Panc1 (cell line): ENCODE measurements around the gene MRNIP. TPM values are rescaled to one million over a fixed set of nuclear protein-coding genes. Genes with fewer than 3 reads are reported as not detected.

Experiments used
- ATAC-seq: fragments of 200-7000 bp; cut with Tn5 transposase; 2 replicates; pipeline ENCODE4 v1.9.1; 2020; ENCODE audit warnings: mild to moderate bottlenecking, moderate library complexity
- BruUV-seq: library from RNA; stranded (reverse); fragments of 400-500 nt; replicated peaks from 2 replicates; lab custom pipeline; 2021; lab: Mats Ljungman, UMichigan
- CTCF ChIA-PET: fragments of 300-600 bp; sonication (Branson Sonifier 250); formaldehyde crosslinking; loops from one replicate; lab custom pipeline; 2022; ENCODE audit warnings: antibody characterized with exemption; lab: Charles Lee
- POLR2A ChIA-PET: fragments of 300-600 bp; sonication (Branson Sonifier 250); formaldehyde crosslinking; loops from one replicate; lab custom pipeline; 2022; ENCODE audit warnings: antibody characterized with exemption; lab: Charles Lee
- DNase-seq: peaks from one replicate; pipeline ENCODE4 v3.0.0-alpha.2; 2010; ENCODE audit warnings: low read depth, low spot score
- H3K27ac ChIP-seq: 2 replicates; pipeline ENCODE4 v1.5.1; 2011; ENCODE audit warnings: mild to moderate bottlenecking, low read length, inconsistent platforms
- H3K27me3 ChIP-seq: fragments of 200-500 bp; sonication (Bioruptor generic); 2 replicates; pipeline ENCODE4 v1.6.0; 2014; ENCODE audit warnings: low read length, inconsistent platforms; ENCODE audit not compliant: control insufficient read depth, insufficient read depth
- H3K36me3 ChIP-seq: fragments of 200-500 bp; sonication (Bioruptor generic); 2 replicates; pipeline ENCODE4 v1.5.1; 2014; ENCODE audit warnings: inconsistent platforms, mild to moderate bottlenecking, low read length, moderate library complexity; ENCODE audit not compliant: control insufficient read depth, insufficient read depth
- H3K4me1 ChIP-seq: 2 replicates; pipeline ENCODE4 v1.5.1; 2011; ENCODE audit warnings: inconsistent platforms, mild to moderate bottlenecking, low read length, moderate library complexity; ENCODE audit not compliant: control insufficient read depth, insufficient read depth
- H3K4me3 ChIP-seq, 2 experiments: 2 replicates each; pipeline ENCODE4 v1.5.1; 2011 to 2012; ENCODE audit warnings: low read depth in 2 of 2, low read length in 2 of 2, mild to moderate bottlenecking in 2 of 2, inconsistent platforms in 1 of 2, moderate library complexity in 1 of 2
- H3K9me3 ChIP-seq: fragments of 200-500 bp; sonication (Bioruptor generic); 2 replicates; pipeline ENCODE4 v1.5.1; 2014; ENCODE audit warnings: low read depth, mild to moderate bottlenecking, inconsistent platforms, low read length, moderate library complexity; ENCODE audit not compliant: control insufficient read depth, insufficient read depth
- POLR2AphosphoS5 ChIP-seq: IDR thresholded peaks from 2 replicates; pipeline ENCODE4 v1.6.1; 2012; ENCODE audit warnings: mild to moderate bottlenecking, low read depth, low read length, moderate library complexity
- SIN3A ChIP-seq: IDR thresholded peaks from 2 replicates; pipeline ENCODE4 v1.6.1; 2012; ENCODE audit warnings: low read depth, mild to moderate bottlenecking, low read length, moderate library complexity, borderline replicate concordance; ENCODE audit not compliant: insufficient read depth
- TCF7L2 ChIP-seq: IDR thresholded peaks from 2 replicates; pipeline ENCODE4 v1.6.1; 2011; ENCODE audit warnings: mild to moderate bottlenecking, low read depth, low read length, inconsistent platforms
- in situ Hi-C: cut with HindIII; loops from 2 replicates; pipeline ENCODE4 v1.10.0; 2016; ENCODE audit warnings: low sequenced_read_pairs, low pct_unique_long_range_greater_than_20kb
- intact Hi-C: fragments of 100-400 bp; cut with micrococcal nuclease; formaldehyde crosslinking; loops from one replicate; pipeline ENCODE4 v1.10.0; 2022; ENCODE audit not compliant: unreplicated experiment
- total RNA-seq: library from RNA; stranded (reverse); gene quantifications from one replicate; pipeline ENCODE4 v1.2.1, GENCODE V29; 2021; ENCODE audit not compliant: unreplicated experiment
- TF ChIP-seq, protein P1 (sequence below): fragments of 450-650 bp; IDR thresholded peaks from 2 replicates; pipeline ENCODE4 v1.5.1; 2017; ENCODE audit warnings: mild to moderate bottlenecking
- TF ChIP-seq, protein P2 (sequence below), 2 experiments: IDR thresholded peaks; 2 replicates each; pipeline ENCODE4 v1.6.1; 2011 to 2012; ENCODE audit warnings: low read depth in 2 of 2, control low read depth in 1 of 2, low read length in 1 of 2, mild to moderate bottlenecking in 1 of 2, moderate library complexity in 1 of 2; ENCODE audit not compliant: insufficient read depth in 1 of 2

MRNIP gene
- total RNA-seq, 1 experiment from 2014 or later = 33.0 TPM

DNA sequence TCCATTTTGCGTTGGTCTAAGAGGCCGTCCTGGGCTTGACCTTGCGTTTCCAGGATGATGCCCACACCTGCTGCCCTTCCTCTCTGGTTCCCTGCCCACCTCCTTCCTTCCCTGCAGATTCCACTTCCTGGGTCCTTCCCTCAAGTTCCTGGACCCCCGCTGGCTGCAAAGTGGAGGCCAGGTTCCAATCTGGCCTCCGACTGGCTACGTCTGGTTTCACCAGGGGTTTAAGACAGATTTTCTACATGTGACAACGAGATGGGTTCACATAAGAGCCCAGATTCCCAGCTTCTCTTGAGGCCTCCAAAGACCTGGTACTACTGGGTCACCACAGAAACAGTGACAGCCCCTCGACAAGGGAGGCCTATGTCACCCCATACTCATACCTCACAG, 54.1 kb downstream of the MRNIP start:
- no peak for ATAC-seq
- TF ChIP-seq, protein P1, sequence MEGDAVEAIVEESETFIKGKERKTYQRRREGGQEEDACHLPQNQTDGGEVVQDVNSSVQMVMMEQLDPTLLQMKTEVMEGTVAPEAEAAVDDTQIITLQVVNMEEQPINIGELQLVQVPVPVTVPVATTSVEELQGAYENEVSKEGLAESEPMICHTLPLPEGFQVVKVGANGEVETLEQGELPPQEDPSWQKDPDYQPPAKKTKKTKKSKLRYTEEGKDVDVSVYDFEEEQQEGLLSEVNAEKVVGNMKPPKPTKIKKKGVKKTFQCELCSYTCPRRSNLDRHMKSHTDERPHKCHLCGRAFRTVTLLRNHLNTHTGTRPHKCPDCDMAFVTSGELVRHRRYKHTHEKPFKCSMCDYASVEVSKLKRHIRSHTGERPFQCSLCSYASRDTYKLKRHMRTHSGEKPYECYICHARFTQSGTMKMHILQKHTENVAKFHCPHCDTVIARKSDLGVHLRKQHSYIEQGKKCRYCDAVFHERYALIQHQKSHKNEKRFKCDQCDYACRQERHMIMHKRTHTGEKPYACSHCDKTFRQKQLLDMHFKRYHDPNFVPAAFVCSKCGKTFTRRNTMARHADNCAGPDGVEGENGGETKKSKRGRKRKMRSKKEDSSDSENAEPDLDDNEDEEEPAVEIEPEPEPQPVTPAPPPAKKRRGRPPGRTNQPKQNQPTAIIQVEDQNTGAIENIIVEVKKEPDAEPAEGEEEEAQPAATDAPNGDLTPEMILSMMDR = no peak
- TF ChIP-seq TCF7L2 (no peak), SIN3A (no peak), POLR2AphosphoS5 (no peak; the same call in 1 of the 2 replicates)
- TF ChIP-seq, protein P2, sequence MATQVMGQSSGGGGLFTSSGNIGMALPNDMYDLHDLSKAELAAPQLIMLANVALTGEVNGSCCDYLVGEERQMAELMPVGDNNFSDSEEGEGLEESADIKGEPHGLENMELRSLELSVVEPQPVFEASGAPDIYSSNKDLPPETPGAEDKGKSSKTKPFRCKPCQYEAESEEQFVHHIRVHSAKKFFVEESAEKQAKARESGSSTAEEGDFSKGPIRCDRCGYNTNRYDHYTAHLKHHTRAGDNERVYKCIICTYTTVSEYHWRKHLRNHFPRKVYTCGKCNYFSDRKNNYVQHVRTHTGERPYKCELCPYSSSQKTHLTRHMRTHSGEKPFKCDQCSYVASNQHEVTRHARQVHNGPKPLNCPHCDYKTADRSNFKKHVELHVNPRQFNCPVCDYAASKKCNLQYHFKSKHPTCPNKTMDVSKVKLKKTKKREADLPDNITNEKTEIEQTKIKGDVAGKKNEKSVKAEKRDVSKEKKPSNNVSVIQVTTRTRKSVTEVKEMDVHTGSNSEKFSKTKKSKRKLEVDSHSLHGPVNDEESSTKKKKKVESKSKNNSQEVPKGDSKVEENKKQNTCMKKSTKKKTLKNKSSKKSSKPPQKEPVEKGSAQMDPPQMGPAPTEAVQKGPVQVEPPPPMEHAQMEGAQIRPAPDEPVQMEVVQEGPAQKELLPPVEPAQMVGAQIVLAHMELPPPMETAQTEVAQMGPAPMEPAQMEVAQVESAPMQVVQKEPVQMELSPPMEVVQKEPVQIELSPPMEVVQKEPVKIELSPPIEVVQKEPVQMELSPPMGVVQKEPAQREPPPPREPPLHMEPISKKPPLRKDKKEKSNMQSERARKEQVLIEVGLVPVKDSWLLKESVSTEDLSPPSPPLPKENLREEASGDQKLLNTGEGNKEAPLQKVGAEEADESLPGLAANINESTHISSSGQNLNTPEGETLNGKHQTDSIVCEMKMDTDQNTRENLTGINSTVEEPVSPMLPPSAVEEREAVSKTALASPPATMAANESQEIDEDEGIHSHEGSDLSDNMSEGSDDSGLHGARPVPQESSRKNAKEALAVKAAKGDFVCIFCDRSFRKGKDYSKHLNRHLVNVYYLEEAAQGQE (IDR thresholded peaks at IDR 0.05; ENCODE audit: insufficient read depth in 1 of 2, low read depth in 2 of 2, low read length in 1 of 2) = no peak
- Histone ChIP-seq H3K36me3 (peaks cover 4% of the 10 kb centered on the region), H3K4me3 (peak overlapping the region; percentile 60 to 79), H3K4me1 (peaks cover 30% of the 10 kb centered on the region), H3K27ac (peak overlapping the region; percentile 75), H3K9me3 (no peaks in the 10 kb centered on the region), H3K27me3 (no peaks in the 10 kb centered on the region)
- TSS peak; percentile 71 for BruUV-seq
- ChIA-PET POLR2A (no interaction called here), CTCF (no interaction called here)
- in situ Hi-C loops (no loop called here), intact Hi-C loops (no loop called here)
- no peak for DNase-seq

DNA sequence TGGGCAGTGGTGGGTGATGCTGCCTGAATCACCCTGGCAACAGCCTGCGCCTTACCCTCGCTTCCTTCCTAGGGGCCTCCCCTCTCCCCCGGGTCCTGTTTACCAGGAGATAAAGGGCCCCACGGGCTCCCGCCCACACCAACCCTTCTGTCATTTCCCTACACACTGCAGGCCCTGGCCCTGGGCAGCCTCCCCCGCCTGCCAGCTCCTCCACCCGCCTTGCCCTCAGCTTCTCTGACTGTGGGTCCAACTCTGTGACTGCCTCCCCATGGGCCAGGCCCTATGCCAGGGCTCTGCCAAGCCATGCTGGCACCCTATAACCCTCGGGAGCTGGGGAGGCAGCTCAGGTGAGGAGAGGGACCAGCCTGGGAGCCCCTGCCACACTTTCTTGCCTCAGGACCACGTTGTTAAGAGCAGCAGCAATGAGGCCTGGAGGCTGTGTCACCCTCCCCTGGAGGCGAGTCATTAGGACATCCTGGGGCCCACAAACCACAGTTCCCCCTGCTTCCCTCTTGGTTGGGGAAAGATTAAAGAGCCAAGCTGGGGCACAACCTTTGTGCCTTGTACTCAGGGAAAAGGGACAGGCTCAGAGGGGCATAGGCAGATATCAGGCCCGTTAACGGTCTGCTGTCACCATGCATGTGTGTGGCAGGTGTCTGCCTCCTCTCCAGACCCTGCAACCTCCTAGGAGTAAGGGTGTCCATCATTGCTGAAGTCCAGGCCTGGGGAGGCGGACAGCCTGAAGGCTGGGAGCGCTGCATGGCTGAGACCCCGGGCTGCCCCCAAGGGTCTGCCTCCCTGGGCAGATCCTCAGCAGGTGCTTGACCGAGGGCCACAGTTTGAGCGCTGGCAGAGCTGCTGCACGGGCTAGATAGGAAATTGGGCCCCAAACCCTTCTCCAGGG, 54.7 kb downstream of the MRNIP start:
- CTCF ChIA-PET = interaction anchor here (0.6 kb wide), 1 partner anchor 504 kb away, joined by 3 read pairs; no protein-coding TSS in a partner anchor
- in situ Hi-C loops = no loop called here
- ATAC-seq = no peak

More for the DNA sequence above, 54.7 kb downstream of the MRNIP start:
- DNase-seq = no peak
- POLR2A ChIA-PET = interaction anchor here (0.6 kb wide), 1 partner anchor 15 kb away, joined by 11 read pairs; no protein-coding TSS in a partner anchor
- BruUV-seq = no TSS peak
- H3K27me3 ChIP-seq = no peaks in the 10 kb centered on the region
- peak overlapping the region in 1 of 2 experiments; percentile 79; a peak in 2 of 4 replicates for H3K4me3 ChIP-seq
- peak overlapping the region; percentile 81 for H3K27ac ChIP-seq
- H3K9me3 ChIP-seq = no peaks in the 10 kb centered on the region
- intact Hi-C loops = no loop called here
- H3K4me1 ChIP-seq = peaks cover 30% of the 10 kb centered on the region
- TF ChIP-seq POLR2AphosphoS5 = no peak
- TF ChIP-seq, protein P2 (IDR thresholded peaks at IDR 0.05; ENCODE audit: insufficient read depth in 1 of 2, low read depth in 2 of 2, low read length in 1 of 2) = no peak
- TF ChIP-seq, protein P1 = no peak
- TF ChIP-seq SIN3A = no peak
- no peak for TF ChIP-seq TCF7L2
- H3K36me3 ChIP-seq = peaks cover 7% of the 10 kb centered on the region
